Measurements from ENCODE around the gene PHLDB1.

PHLDB1 gene

DNA sequence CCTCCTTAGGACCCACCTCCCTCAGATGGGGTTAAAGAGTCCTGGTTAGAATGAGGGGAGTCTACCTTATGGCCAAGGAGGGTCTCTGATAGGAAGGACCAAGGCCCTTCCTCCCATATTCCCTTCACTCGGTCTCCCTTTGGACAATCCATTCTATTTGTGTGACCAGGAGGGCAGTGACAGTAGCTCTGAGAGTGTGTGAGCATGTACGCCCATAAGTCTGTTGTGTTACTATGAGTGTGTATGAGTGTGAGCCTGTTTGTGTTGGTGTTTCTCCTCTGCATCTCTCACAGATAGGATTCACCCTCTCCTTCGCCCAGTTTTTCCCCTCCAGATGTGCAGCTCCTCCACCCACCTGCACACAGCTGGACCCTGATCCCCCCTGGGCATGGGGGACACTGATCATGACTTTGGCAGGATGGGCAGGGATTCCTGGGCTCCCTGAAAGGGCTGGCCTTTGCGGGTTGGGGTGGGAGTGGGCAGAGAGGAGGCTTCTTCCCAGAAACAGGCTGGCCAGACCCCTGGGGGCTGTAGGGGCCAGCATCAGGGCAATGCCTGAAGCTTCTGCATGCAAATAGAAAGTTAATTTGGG is 14.5 kb downstream of the PHLDB1 start:
- DNase-seq: peak in 1 of 51 donors; percentile 50

DNA sequence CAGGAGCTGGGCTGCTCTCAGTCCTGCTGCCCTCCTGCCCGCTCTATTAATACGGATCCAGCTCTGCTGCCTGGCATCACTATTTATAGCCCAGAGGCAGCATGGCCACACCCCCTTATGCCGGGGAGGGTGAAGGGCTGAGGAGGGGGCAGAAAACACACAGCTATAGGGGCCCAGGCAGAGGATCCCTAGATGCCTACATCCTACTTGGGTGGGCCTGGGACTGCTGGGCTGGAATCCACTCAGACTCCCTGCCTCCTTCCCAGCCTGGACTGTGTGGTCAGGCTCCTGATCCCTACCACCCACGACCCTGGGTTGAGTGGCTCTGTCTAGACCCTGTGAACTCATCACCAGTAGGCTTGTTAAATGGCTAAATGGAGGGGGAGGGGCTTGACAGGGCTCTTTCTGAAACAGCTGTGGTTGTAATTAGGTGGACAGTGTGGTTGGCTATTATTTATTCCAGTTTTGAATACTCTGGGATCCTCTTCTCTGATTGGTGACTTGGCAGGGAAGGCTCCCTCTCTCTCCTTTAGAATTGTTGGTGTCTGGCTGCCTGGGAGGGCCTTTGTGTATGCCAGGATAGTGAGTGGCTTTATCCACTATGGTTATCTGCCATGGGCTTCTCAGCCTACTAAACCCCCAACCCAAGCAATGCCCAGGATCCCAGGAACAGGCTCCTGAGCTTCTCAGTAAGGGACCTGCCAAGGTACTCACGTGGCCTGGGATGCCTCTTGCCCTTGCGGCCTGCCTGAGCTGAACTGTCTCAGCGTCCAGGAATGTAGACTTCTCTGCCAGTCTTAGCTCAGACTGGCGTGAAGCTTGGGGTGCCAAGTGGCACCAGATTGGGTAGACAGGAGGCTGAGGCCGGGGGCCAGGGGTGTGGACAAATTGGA is 15.2 kb downstream of the PHLDB1 start:
- DNase-seq: peak in 24 of 51 donors; percentile 20 to 61 (median 40)

DNA sequence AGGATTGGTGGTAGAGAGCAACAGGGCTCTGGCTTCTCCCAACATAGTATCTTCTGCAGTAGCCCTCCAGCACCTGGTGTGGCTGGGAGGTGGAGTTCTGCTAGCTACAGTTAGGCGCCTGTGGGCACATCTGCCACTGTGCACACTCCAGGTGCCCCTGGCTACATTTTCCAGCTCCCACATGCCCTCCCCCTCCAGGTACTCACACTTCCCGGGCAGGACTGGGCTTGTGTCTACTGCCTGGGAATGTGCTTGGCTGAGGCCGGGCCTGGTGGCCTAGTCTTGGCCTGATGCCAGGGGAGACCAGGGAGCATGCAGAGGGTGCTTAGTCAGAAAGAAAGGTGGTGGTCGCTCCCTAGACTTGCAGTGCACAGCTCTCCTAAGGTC is 15.8 kb downstream of the PHLDB1 start:
- DNase-seq: no peak

DNA sequence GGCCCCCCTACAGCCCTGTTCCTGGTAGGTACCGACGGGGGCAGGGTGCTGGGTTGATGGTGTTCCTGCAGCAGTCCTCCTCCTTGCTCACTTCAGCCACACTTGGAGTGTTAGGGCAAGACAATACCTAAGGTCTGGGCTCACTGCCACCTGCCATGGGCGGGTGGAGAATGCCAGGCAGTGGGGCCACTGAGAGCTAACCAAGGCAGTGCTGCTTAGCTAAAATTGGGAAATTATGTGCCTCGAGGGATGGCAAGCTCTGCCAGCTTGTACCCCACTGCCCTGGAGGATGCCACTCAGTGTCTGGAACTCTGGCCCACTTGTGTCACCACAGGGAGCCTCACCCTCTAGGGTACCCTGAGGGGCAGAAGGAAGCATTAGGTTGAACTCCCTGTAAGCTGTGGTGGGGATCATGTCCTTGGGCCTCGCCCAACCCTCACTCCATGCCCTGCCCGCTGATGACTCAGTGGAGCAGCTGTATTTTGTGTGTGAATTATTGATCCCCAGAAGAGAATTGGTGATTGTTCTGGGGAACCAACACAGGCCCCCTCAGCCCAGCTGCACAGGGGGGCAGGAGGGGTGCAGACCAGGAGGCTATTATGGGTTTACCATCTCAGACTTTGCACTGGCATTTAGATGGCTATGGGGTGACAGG is 17.7 kb downstream of the PHLDB1 start:
- DNase-seq: peak in 27 of 51 donors; percentile 20 to 72 (median 50)

GRCh38 chr11:118625976-118626375 is 18.6 kb downstream of the PHLDB1 start:
- peak in 2 of 51 donors; percentile 12 to 19 for DNase-seq

DNA sequence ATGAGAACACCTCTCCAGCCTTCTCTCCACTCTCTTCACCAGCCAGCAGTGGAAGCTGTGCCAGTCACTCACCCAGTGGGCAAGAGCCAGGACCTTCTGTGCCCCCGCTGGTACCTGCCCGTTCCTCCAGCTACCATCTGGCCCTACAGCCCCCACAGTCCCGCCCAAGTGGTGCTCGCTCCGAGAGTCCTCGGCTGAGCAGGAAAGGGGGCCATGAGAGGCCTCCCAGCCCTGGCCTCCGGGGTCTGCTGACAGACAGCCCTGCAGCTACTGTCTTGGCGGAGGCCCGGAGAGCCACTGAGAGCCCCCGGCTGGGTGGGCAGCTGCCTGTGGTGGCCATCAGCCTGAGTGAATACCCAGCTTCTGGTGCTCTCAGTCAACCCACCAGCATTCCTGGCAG is 20.2 kb downstream of the PHLDB1 start:
- DNase-seq: no peak

DNA sequence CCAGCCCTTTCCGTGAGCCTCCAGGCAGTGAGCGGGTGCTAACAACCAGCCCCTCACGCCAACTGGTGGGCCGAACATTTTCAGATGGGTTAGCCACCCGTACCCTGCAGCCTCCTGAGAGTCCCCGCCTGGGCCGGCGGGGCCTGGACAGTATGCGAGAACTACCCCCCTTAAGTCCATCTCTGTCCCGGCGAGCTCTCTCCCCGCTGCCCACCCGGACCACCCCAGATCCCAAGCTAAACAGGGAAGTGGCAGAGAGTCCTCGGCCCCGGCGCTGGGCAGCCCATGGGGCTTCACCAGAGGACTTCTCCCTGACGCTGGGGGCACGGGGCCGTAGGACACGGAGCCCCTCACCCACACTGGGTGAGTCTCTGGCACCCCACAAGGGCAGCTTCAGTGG is 20.6 kb downstream of the PHLDB1 start:
- DNase-seq: no peak

GRCh38 chr11:118628432-118628831 is 21.0 kb downstream of the PHLDB1 start:
- DNase-seq: peak in 28 of 51 donors; percentile 16 to 86 (median 42)

DNA sequence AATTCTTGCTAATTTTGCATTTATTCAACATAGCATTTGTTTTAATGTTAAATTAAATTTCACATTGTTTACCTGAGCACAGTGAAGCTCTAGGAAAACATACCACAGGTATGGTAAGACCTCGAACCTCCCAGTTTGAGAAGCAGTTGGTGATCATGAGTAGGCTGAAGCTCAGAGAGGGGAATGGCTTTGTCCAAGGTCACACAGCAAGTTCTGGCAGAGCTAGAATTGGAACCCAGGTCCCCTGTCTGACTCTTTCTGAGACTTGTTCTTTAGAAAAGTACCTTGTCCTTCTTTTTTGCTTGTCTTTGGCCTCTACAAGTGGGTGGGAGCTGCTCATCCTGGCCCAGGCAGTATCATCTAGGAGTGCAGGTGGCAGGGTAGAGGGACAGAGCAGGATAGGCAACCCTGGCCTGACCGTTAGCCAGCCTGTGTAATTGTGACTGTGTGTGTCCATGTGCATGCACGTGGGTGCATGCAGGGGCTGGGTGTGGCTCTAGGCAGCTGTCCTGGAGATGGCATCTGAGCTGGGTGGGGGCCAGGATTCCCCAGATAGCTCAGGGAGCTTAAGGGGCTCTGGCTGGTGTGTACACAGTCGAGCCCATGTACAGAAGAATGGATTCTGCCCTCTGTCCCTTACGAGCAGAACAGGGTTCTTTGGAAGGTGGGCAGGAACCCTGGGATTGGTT is 21.6 kb downstream of the PHLDB1 start:
- no peak for DNase-seq

GRCh38 chr11:118629761-118630661 is 22.6 kb downstream of the PHLDB1 start:
- no peak for DNase-seq

- no peak for DNase-seq
Observed at GRCh38 chr11:118631142-118631909, 23.9 kb downstream of the PHLDB1 start.

DNA sequence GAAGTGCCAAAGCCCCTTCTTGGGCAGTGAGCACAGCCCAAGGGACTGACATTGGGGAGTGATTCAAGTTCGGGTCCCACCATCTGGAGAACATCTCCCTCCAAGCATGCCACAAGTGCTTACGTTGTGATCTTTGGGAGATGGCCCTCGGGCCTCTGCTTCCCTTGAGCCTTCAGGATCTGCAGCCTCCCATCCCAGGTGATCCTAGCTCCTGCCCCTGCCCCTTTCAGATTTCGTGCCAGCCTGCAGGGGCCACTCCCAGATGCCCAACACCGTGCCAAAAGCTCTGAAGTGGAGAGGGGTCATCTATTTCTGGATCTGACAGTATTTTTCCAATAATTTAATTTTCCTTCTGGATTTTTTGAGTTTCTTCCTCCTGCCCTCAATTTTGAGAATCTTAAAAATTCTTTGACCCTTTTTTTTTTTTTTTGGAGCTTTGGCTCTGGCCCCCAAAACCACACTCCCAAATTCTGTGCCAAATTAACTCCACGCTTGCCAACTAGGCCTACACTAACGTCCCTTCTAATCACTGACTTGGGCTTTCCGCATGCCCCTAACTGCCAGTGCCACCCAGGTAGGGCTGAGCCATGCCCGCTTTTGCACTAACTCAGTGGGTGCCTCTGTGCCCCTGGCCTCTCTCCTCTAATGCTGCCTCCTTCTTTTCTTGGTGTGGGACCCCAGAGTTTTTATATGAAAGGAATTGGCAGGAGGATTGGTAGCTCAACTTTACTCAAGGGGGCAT is 25.3 kb downstream of the PHLDB1 start:
- no peak for DNase-seq

DNA sequence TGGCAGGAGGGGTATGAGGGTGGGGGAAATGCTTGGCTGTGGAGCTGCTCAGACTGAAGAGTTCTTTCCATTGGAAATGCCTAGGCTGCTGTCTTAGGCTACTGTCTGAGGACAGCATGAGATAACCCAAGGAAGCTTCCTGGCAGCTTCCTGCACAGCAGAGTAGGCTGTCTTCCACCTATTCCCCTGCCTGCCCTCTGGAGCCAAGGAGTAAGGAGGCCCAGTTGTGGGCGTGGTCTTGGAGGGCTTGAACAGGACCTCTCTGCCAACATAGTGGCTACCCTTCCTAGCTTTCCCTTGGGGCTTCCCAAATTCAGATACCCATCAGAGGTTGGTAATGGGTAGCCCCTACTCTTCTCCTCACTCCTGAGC is 25.9 kb downstream of the PHLDB1 start:
- DNase-seq: no peak

GRCh38 chr11:118633979-118634378 is 26.6 kb downstream of the PHLDB1 start:
- peak in 2 of 51 donors; percentile 35 to 51 for DNase-seq

- DNase-seq: peak in 34 of 51 donors; percentile 20 to 71 (median 54)
Observed at GRCh38 chr11:118634431-118635236, 27.2 kb downstream of the PHLDB1 start.

DNA sequence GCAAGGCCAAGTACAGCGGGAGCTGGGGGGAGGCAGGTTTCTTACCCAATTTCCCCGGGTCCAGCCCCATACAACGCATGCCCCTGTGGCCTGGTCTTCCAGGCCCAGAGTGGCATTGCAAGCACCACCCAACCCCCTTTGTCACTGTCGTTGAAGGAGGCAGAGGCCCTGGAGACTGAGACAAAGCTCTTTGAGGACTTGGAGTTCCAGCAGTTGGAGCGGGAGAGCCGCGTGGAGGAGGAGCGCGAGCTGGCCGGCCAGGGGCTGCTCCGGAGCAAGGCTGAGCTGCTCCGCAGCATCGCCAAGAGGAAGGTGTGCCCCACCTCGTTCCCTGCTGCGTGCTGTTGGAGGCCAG is 27.8 kb downstream of the PHLDB1 start:
- peak in 24 of 51 donors; percentile 11 to 70 (median 44) for DNase-seq

- DNase-seq: no peak
Observed at GRCh38 chr11:118635642-118636041, 28.2 kb downstream of the PHLDB1 start.

GRCh38 chr11:118636569-118637290 is 29.3 kb downstream of the PHLDB1 start:
- DNase-seq: no peak

Measured in hypothalamus (tissue), 51 donors.